Spleen (tissue), 11 donors: ENCODE measurements around the gene ZNF184. TPM values are rescaled to one million over a fixed set of nuclear protein-coding genes. Genes with fewer than 3 reads are reported as not detected.

Source experiments
- DNase-seq: peaks from one replicate; pipeline ENCODE4 v3.0.0-alpha.2; 2020
- H3K27ac ChIP-seq, 8 donors: fragments of 200-600 bp; sonication (generic) in 7 of 8; 1 replicate in 4 of 8; 2 replicates in 4 of 8; pipeline versions ENCODE4 v1.5.0 to v1.8.0; 2016 to 2021; ENCODE audit warnings: inconsistent platforms in 4 of 8, mild to moderate bottlenecking in 4 of 8, moderate library complexity in 1 of 8
- H3K27me3 ChIP-seq, 7 donors: fragments of 200-600 bp; sonication (generic) in 6 of 7; replicated peaks in 1 of 7; 1 replicate in 4 of 7; 2 replicates in 3 of 7; pipeline versions ENCODE4 v1.5.0 to v1.8.0; 2016 to 2021; ENCODE audit warnings: inconsistent platforms in 3 of 7, mild to moderate bottlenecking in 1 of 7
- H3K36me3 ChIP-seq, 6 donors: fragments of 200-600 bp; sonication (generic) in 5 of 6; 1 replicate in 4 of 6; 2 replicates in 2 of 6; pipeline versions ENCODE4 v1.5.0 to v1.8.0; 2016 to 2021; ENCODE audit warnings: inconsistent platforms in 2 of 6
- H3K4me1 ChIP-seq, 6 donors: fragments of 200-600 bp; sonication (generic) in 5 of 6; 1 replicate in 3 of 6; 2 replicates in 3 of 6; pipeline versions ENCODE4 v1.5.0 to v1.8.0; 2016 to 2021; ENCODE audit warnings: inconsistent platforms in 3 of 6
- H3K4me3 ChIP-seq, 8 donors: fragments of 200-600 bp; sonication (generic) in 7 of 8; 1 replicate in 4 of 8; 2 replicates in 4 of 8; pipeline versions ENCODE4 v1.5.0 to v1.8.0; 2016 to 2021; ENCODE audit warnings: inconsistent platforms in 4 of 8, mild to moderate bottlenecking in 4 of 8, moderate library complexity in 2 of 8
- H3K9me3 ChIP-seq, 8 donors: fragments of 200-600 bp; sonication (generic) in 7 of 8; 1 replicate in 4 of 8; 2 replicates in 4 of 8; pipeline versions ENCODE4 v1.5.0 to v1.8.0; 2016 to 2021; ENCODE audit warnings: inconsistent platforms in 4 of 8
- CTCF ChIP-seq, 11 experiments: fragments of 200-600 bp in 7 of 11; fragments of 450-650 bp in 4 of 11; sonication (generic) in 4 of 11; IDR thresholded peaks in 8 of 11; conservative IDR thresholded peaks in 3 of 11; 1 replicate in 7 of 11; 2 replicates in 4 of 11; pipeline versions ENCODE4 v1.4.0 to v1.8.0; 2016 to 2021; ENCODE audit warnings: antibody characterized with exemption in 11 of 11, inconsistent platforms in 4 of 11, mild to moderate bottlenecking in 1 of 11
- POLR2A ChIP-seq, 3 donors: fragments of 450-650 bp; IDR thresholded peaks; one replicate each; pipeline ENCODE4 v1.5.1; 2017; ENCODE audit warnings: antibody characterized with exemption in 3 of 3, mild to moderate bottlenecking in 1 of 3
- POLR2AphosphoS5 ChIP-seq, 3 donors: sonication (generic); formaldehyde crosslinking; IDR thresholded peaks; one replicate each; pipeline ENCODE4 v1.5.1; 2017; ENCODE audit warnings: antibody characterized with exemption in 3 of 3
- WGBS, 5 donors: extraction: QIAGEN DNeasy Blood & Tissue Kit in 3 of 5; methylation state at CpG; one replicate each; pipeline versions ENCODE4 v1.1.5 to v1.1.7; 2013 to 2018; 5-methylcytosine and 5-hydroxymethylcytosine counted together
- intact Hi-C: fragments of 100-400 bp; cut with DNase I; formaldehyde crosslinking; loops from one replicate; pipeline ENCODE4 v1.15.0; 2023; ENCODE audit warnings: low total_unique reads
- polyA plus RNA-seq, 3 donors: library from polyadenylated mRNA; stranded (reverse); fragments of 200-250 nt; gene quantifications; one replicate each; pipeline ENCODE4 v1.2.1, GENCODE V29; 2013
- total RNA-seq, 7 donors: library from RNA; depleted of rRNA in 3 of 7; stranded (reverse); fragments of >200 nt in 3 of 7; fragmentation: NEBNext Ultra II Directional in 4 of 7; extraction: Animal tissue kit (Norgen Biotek cat#: 25700) in 4 of 7; gene quantifications; one replicate each; pipeline versions ENCODE4 v1.1.0 to v1.2.1, GENCODE V29; 2016 to 2021
- donor health status: healthy with polysubstance abuse.
- donor health status: DM: no; HTN: no; CAD: no; lungs with moderate emphysema.
- donor health status: DM: no; HTN: no; CAD: no.
- donor health status: Bipolar disorder and iron deficiency.
- donor health status: healthy.
- donor health status: DM: no; HTN: no; CAD: no.
- donor health status: DM: yes; HTN: yes; CAD: no.

ZNF184 gene
- total and polyA plus RNA-seq, 10 donors: 2.2 to 11.2 (median 7.4) TPM

DNA sequence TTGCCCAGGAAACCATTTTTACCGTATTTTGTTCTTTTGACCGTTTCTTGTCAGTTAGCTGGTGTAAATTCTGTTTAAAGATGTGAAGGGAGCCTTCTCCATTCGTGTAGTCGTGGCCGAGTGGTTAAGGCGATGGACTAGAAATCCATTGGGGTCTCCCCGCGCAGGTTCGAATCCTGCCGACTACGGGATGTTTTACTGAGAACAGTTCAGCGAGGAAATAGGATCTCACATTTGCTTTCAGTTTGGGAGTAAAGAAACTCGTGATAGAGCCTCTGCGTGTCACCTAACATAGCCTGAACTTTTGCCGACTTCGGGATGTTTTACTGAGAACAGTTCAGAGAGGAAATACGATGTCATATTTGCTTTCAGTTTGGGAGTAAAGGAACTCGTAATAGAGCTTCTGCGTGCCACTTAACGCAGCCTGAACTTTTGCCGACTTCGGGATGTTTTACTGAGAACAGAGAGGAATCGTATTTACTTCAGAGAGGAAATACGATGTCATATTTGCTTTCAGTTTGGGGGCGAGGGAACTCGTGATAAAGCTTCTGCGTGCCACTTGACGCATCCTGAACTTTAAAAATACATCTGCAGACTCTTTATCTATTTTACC, 5.9 kb upstream of the ZNF184 start:
- no peaks in the 10 kb centered on the region for H3K9me3 ChIP-seq
- peak in 1 of 3 donors; percentile 46 for TF ChIP-seq POLR2AphosphoS5 (IDR thresholded peaks at IDR 0.05)
- no peak for TF ChIP-seq CTCF (IDR thresholded peaks at IDR 0.05 in 8 of 11, conservative IDR thresholded peaks at IDR 0.05 in 3 of 11)
- H3K4me3 ChIP-seq: peak overlapping the region; percentile 48 to 83 (median 55)
- peaks cover 0 to 32% (median 21%) of the 10 kb centered on the region in 6 donors for H3K4me1 ChIP-seq
- H3K36me3 ChIP-seq: no peaks in the 10 kb centered on the region
- no peaks in the 10 kb centered on the region for H3K27me3 ChIP-seq
- intact Hi-C loops: loop anchor here (10.0 kb wide), 1 partner anchor 416 kb away; a partner anchor contains a TSS
- peak; percentile 92 for DNase-seq
- peak overlapping the region; percentile 96 to 99 (median 98) for H3K27ac ChIP-seq
- WGBS, 5 donors: 0 to 1% (median 0%) methylated on average over 28 of the region's 28 CpGs

GRCh38 chr6:27478141-27478705, 5.3 kb upstream of the ZNF184 start:
- Histone ChIP-seq H3K4me3 (peak overlapping the region; percentile 48 to 83 (median 55)), H3K36me3 (no peaks in the 10 kb centered on the region), H3K27ac (peak overlapping the region; percentile 96 to 99 (median 98)), H3K9me3 (no peaks in the 10 kb centered on the region), H3K4me1 (peaks cover 0 to 35% (median 23%) of the 10 kb centered on the region in 6 donors), H3K27me3 (no peaks in the 10 kb centered on the region)
- TF ChIP-seq POLR2A (IDR thresholded peaks at IDR 0.05) (no peak), CTCF (IDR thresholded peaks at IDR 0.05 in 8 of 11, conservative IDR thresholded peaks at IDR 0.05 in 3 of 11) (no peak), POLR2AphosphoS5 (IDR thresholded peaks at IDR 0.05) (no peak)
- no peak for DNase-seq
- 17 to 22% (median 21%) methylated on average over 12 of the region's 12 CpGs for WGBS, 5 donors
- intact Hi-C loops: loop anchor here (10.0 kb wide), 1 partner anchor 417 kb away; a partner anchor contains a TSS

- Histone ChIP-seq H3K27me3 (no peaks in the 10 kb centered on the region), H3K36me3 (no peaks in the 10 kb centered on the region), H3K4me3 (peak overlapping the region in 2 of 8 donors; percentile 56 to 83), H3K27ac (peak overlapping the region in 7 of 8 donors; percentile 96 to 99 (median 98)), H3K4me1 (peaks cover 0 to 36% (median 24%) of the 10 kb centered on the region in 6 donors), H3K9me3 (no peaks in the 10 kb centered on the region)
- WGBS, 5 donors: 59 to 71% (median 65%) methylated on average over 8 of the region's 8 CpGs
- no peak for TF ChIP-seq CTCF (IDR thresholded peaks at IDR 0.05 in 8 of 11, conservative IDR thresholded peaks at IDR 0.05 in 3 of 11)
- TF ChIP-seq POLR2AphosphoS5 (IDR thresholded peaks at IDR 0.05): no peak
- no peak for TF ChIP-seq POLR2A (IDR thresholded peaks at IDR 0.05)
- DNase-seq: no peak
- intact Hi-C loops: loop anchor here (10.0 kb wide), 1 partner anchor 417 kb away; a partner anchor contains a TSS
These were observed 4.6 kb upstream of the ZNF184 start for GRCh38 chr6:27477318-27478013.

GRCh38 chr6:27476090-27476489, 3.2 kb upstream of the ZNF184 start:
- H3K9me3 ChIP-seq: no peaks in the 10 kb centered on the region
- no peak for TF ChIP-seq CTCF (IDR thresholded peaks at IDR 0.05 in 8 of 11, conservative IDR thresholded peaks at IDR 0.05 in 3 of 11)

More at GRCh38 chr6:27476090-27476489, 3.2 kb upstream of the ZNF184 start:
- DNase-seq: no peak
- Histone ChIP-seq H3K27ac (no peak overlapping the region), H3K4me1 (peaks cover 9 to 50% (median 37%) of the 10 kb centered on the region in 6 donors), H3K4me3 (no peak overlapping the region), H3K36me3 (no peaks in the 10 kb centered on the region), H3K27me3 (no peaks in the 10 kb centered on the region)
- whole genome bisulfite sequencing, 5 donors: 90 to 100% (median 95%) methylated on average over 1 of the region's 1 CpG
- intact Hi-C loops: loop anchor here (10.0 kb wide), 1 partner anchor 419 kb away; a partner anchor contains a TSS
